ENCODE data around the gene FAM168A.
"Not testable (repeated sequence)": the region's sequence is repeated elsewhere in the genome, so short reads cannot be mapped to it uniquely, and the experiment has no call there.

Gene FAM168A

DNA sequence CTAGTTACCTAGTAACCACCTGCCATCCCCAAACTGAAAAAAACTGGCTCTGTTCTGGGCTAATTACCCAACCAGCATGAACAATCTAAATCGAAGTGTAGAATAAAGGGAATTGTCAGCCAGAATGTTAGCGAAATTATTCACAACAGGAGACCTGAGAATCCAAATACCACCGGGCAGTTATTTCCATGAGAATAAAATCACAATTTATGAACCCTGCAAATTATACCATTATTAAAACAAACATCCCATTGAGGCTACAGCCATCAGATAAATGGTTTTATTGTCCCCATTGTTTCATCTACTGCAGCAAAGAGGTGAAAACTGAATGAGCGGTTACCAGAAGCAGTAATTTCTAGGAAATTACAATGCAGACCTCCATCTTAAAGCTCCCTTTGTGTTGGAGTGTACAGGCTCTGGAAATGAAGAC is 21.7 kb downstream of the FAM168A start:
- no peak for TF ChIP-seq CTCF (IDR thresholded peaks at IDR 0.05; ENCODE audit: low read depth, low read length, missing control alignments)
- DNase-seq (ENCODE audit: extremely low read depth, low read depth) = no peak
- H3K4me3 ChIP-seq (replicated peaks; ENCODE audit: low read depth, low read length) = no peak overlapping the region

- not testable (repeated sequence) for H3K4me3 ChIP-seq (replicated peaks; ENCODE audit: low read depth, low read length); DNase-seq (ENCODE audit: extremely low read depth, low read depth)
Measured at GRCh38 chr11:73571982-73572381, 25.9 kb downstream of the FAM168A start.

GRCh38 chr11:73570415-73571114 is 27.3 kb downstream of the FAM168A start:
- H3K4me3 ChIP-seq (replicated peaks; ENCODE audit: low read depth, low read length) = no peak overlapping the region
- no peak for DNase-seq (ENCODE audit: extremely low read depth, low read depth)
- TF ChIP-seq CTCF (IDR thresholded peaks at IDR 0.05; ENCODE audit: low read depth, low read length, missing control alignments) = no peak

DNA sequence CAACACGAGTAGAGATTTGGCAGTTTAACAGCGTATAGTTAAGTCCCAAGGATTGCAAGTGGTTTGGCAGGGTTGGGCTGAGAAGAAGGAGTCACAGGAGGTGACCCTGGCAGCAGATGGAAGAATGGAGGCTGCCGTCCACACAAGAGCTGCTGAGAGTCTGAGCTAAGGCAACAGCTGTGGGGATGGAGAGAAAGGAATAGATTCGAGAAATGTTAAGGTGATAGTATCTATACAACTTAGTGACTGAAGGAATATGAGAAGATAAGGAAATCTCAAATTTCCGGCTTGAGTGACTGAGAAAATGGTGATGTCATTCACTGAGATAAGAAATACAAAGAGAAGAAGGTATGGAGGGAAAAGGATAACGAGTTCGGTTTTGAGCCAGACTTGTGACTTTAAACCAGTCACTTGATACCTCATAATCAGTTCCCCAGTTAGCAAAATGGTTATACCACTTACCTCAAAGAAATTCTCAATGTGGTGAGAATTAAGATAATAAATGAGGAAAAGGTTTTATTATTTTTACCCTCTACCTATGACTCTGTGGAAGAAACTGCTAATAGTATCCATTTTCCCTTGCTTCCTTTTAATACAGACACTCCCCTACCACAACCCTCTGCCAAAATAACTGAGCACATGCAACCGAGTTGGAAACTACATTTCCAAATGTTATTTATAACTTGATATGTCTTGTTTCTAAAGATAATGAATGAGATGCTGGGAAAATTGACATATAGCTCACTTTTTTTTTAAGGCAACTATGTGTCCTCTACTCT is 30.7 kb downstream of the FAM168A start:
- DNase-seq (ENCODE audit: extremely low read depth, low read depth) = no peak
- TF ChIP-seq CTCF (IDR thresholded peaks at IDR 0.05; ENCODE audit: low read depth, low read length, missing control alignments) = no peak
- H3K4me3 ChIP-seq (replicated peaks; ENCODE audit: low read depth, low read length) = no peak overlapping the region

GRCh38 chr11:73566422-73566821 is 31.5 kb downstream of the FAM168A start:
- H3K4me3 ChIP-seq (replicated peaks; ENCODE audit: low read depth, low read length) = no peak overlapping the region
- no peak for DNase-seq (ENCODE audit: extremely low read depth, low read depth)
- no peak for TF ChIP-seq CTCF (IDR thresholded peaks at IDR 0.05; ENCODE audit: low read depth, low read length, missing control alignments)

- no peak for DNase-seq (ENCODE audit: extremely low read depth, low read depth)
- no peak for TF ChIP-seq CTCF (IDR thresholded peaks at IDR 0.05; ENCODE audit: low read depth, low read length, missing control alignments)
- no peak overlapping the region for H3K4me3 ChIP-seq (replicated peaks; ENCODE audit: low read depth, low read length)
Measured at GRCh38 chr11:73565804-73566203, 32.1 kb downstream of the FAM168A start.

DNA sequence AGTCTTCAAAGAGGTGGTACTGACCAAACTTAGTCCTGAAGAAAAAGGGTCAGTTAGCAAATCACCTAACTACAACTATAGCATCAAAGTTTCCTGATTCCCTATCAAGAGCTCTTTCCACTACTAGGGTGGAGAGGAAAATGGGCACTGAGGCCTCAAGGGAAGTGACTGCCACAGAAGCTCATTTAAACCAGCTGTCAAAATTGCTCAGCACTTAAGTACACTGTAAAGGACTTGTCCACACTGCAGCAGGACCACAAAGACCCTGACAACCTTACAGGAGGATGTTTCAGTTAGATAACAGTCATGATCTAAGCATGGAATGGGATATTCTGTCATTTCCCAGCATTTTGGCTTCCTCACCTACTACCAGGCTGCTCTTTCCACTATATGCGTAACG is 33.0 kb downstream of the FAM168A start:
- DNase-seq (ENCODE audit: extremely low read depth, low read depth) = no peak
- H3K4me3 ChIP-seq (replicated peaks; ENCODE audit: low read depth, low read length) = no peak overlapping the region
- TF ChIP-seq CTCF (IDR thresholded peaks at IDR 0.05; ENCODE audit: low read depth, low read length, missing control alignments) = no peak
